GM18508 (cell line): ENCODE results near the gene FAAP20.

Experiments used
- ATAC-seq: cut with Tn5 transposase; IDR thresholded peaks from one replicate; pipeline ENCODE4 v1.9.1; 2021; ENCODE audit warnings: moderate number of reproducible peaks; ENCODE audit not compliant: insufficient read depth, unreplicated experiment

Gene FAAP20

GRCh38 chr1:2144501-2145090 is 50.0 kb downstream of the FAAP20 start:
- no peak for ATAC-seq

GRCh38 chr1:2143814-2144500 is 50.6 kb downstream of the FAAP20 start:
- ATAC-seq, result no peak

- ATAC-seq, result no peak
Measured at GRCh38 chr1:2141025-2141424, 53.5 kb downstream of the FAAP20 start.
